RWPE1 (cell line): Measurements from ENCODE around the gene SEC31B.

Source experiments
- CTCF ChIA-PET: fragments of 350-600 bp; sonication (Branson Sonifier 250); formaldehyde crosslinking; extraction: SDS; loops from one replicate; lab custom pipeline; 2021; lab: Yijun Ruan, JAX
- POLR2A ChIA-PET: fragments of 400-600 bp; formaldehyde crosslinking; extraction: SDS; loops from one replicate; lab custom pipeline; 2020; ENCODE audit warnings: antibody characterized with exemption; ENCODE audit not compliant: low non-redundant PET; lab: Yijun Ruan, JAX
- DNase-seq: peaks from one replicate; pipeline ENCODE4 v3.0.0; 2012; ENCODE audit warnings: low spot score
- H3K27ac ChIP-seq: fragments of 450-650 bp; 2 replicates; pipeline ENCODE4 v1.5.1; 2017
- TF ChIP-seq, protein P1 (sequence below): fragments of 450-650 bp; conservative IDR thresholded peaks from 2 replicates; pipeline ENCODE4 v1.5.1; 2017; ENCODE audit warnings: low read depth, mild to moderate bottlenecking

SEC31B gene

DNA sequence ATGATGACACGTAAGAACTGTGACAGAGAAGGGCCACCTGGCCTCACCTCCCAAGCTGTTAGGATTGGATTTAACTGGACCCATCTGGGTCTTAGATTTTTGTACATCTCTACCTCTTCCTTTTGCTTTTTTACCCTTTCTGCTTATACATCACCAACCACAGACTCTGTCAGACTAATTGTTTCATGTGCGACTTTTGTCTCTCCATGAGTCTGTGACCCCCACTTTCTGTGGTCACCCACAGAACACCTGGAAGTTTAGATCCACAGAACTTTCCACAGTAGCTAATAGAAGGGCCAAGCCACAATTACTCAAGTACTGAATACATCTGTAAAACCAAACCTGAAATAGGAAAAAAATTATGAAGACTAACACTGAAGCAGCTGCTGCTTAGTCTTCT, 23.1 kb downstream of the SEC31B start:
- ChIA-PET POLR2A (interaction anchor here (0.6 kb wide), 1 partner anchor 12 kb away, joined by 4 read pairs; no protein-coding TSS in a partner anchor), CTCF (interaction anchor here (0.6 to 5.1 kb wide), 4 partner anchors 12 to 209 kb away, joined by 3 to 34 read pairs (median 12); no protein-coding TSS in a partner anchor)
- DNase-seq = no peak
- no peak overlapping the region for H3K27ac ChIP-seq
- TF ChIP-seq, protein P1, sequence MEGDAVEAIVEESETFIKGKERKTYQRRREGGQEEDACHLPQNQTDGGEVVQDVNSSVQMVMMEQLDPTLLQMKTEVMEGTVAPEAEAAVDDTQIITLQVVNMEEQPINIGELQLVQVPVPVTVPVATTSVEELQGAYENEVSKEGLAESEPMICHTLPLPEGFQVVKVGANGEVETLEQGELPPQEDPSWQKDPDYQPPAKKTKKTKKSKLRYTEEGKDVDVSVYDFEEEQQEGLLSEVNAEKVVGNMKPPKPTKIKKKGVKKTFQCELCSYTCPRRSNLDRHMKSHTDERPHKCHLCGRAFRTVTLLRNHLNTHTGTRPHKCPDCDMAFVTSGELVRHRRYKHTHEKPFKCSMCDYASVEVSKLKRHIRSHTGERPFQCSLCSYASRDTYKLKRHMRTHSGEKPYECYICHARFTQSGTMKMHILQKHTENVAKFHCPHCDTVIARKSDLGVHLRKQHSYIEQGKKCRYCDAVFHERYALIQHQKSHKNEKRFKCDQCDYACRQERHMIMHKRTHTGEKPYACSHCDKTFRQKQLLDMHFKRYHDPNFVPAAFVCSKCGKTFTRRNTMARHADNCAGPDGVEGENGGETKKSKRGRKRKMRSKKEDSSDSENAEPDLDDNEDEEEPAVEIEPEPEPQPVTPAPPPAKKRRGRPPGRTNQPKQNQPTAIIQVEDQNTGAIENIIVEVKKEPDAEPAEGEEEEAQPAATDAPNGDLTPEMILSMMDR = no peak

DNA sequence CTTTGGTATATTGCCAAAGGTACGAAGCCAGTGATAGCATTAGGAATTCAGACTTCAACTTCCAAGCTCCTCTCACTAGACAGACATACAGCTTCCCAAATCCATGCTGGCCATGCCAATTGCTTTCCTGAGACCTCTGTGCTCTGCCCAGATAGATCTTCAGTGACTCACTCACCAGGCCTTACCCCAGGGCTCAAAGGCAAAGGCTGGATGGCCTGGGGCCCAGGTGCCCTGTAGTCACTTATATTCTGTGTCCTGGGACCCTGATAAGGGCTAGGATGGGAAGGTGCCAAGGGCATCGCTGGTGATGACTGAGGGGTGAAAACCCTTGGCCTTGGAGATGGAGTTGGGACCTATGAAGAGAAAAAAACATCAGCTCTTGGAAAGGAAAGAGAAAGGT, 29.1 kb downstream of the SEC31B start:
- DNase-seq = no peak
- ChIA-PET CTCF (interaction anchor here (0.7 kb wide), 1 partner anchor 45 kb away, joined by 3 read pairs; the partner anchor contains the start of gene HIF1AN), POLR2A (interaction anchor here (0.5 kb wide), 1 partner anchor 24 kb away, joined by 4 read pairs; no protein-coding TSS in a partner anchor)
- TF ChIP-seq, protein P1 = no peak
- no peak overlapping the region for H3K27ac ChIP-seq

DNA sequence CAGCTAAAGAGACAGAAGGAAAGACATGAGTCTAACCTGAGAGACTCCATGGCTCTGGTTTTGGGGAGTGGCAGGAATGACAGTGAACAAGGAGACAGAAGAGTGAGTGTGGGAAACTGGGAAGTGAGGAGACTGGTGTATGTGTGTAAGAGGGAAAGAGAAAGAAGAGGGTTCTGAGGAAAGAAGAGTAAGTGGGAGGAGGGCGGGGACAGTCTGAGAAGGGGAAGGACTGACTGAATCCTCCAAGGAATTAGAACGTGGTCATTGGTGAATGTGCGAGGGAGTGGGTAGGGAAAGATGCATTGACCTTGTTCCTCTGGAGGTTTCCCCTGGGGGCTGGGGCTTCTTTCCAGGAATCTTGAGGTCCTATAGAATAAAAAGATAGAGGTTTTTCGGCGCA, 30.3 kb downstream of the SEC31B start:
- ChIA-PET POLR2A (no interaction called here), CTCF (interaction anchor here (1.0 kb wide), 1 partner anchor 50 kb away, joined by 6 read pairs; no protein-coding TSS in a partner anchor)
- no peak for DNase-seq
- H3K27ac ChIP-seq = no peak overlapping the region
- TF ChIP-seq, protein P1 = no peak

DNA sequence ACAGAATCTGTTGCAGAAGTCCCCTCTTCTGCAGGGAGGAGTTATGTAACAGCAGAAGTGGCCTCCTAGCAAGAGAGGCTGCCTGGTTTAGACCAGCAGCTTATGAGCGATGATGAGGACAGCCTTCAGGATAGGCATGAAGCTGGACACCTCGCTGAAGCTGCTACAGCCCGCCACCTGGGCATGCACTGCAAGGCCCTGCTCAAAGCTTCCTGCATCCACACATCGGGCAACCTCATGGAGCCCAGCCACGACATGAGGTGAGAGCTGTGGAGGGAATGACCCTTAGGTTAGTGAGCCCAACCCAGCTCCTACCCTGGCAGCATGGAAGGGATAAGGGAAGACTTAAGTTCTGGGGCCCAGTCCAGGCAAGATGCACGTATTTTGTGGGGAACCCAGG, 32.1 kb downstream of the SEC31B start:
- DNase-seq = no peak
- ChIA-PET CTCF (interaction anchor here (0.6 to 1.2 kb wide), 3 partner anchors 31 to 625 kb away, joined by 4 read pairs; partner anchors contain the start of gene HIF1AN), POLR2A (no interaction called here)
- H3K27ac ChIP-seq = no peak overlapping the region
- TF ChIP-seq, protein P1 = no peak

DNA sequence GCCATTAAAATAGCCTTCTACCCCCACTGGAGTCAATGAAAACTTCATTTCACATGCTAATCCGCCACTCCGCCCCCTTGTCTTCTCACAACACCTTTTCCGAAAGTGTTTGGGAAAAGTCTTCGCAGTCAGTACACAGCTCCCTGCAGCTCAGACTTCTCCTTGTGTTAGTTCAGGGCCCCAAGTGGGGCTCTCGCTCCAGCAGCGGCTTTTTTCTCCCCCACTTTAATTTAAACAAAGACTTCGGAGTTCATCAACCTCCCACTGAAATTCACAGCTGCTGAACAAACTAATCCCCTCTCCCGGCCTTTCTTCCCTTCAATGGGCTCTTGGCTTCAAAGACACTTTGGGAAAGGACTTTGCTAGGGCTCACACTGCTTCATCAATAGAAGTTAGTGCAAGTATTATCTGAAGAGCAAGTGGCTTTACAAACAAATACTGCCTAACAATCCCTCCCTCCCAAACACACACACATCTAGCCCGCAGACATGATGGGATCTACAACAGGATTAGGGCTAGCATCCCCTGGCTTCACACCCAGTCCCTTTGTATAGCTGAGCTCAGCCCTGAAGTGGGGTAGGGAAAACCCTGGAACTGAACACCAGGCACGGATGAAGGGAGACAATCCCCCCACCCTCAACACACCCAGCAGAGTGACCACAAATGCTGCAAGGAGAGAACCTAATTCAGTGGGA, 33.7 kb downstream of the SEC31B start:
- ChIA-PET CTCF (interaction anchor here (1.7 kb wide), 1 partner anchor 10 kb away, joined by 5 read pairs; no protein-coding TSS in a partner anchor), POLR2A (no interaction called here)
- no peak overlapping the region for H3K27ac ChIP-seq
- TF ChIP-seq, protein P1 = no peak
- no peak for DNase-seq

DNA sequence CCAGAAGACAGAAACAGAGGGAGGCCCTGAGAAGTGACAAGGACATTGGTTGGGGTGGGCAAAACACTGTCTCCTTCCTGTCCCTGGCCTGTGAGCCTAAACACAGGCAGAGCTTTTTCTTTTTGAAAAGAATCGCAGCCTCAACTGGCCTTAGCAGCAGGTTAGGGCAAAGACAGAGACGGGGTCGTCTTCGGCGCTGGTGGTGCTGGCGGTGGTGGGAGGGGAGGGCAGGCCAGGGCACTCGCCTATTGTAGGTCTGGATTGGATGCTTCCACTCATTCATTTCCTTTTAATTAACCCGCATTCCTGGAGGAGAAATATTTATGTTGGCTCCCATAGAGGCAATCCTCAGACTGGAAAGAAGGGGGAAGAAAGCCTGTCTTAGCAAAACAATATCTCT, 34.3 kb downstream of the SEC31B start:
- TF ChIP-seq, protein P1 = no peak
- POLR2A ChIA-PET = no interaction called here
- CTCF ChIA-PET = interaction anchor here (1.7 kb wide), 1 partner anchor 9 kb away, joined by 5 read pairs; no protein-coding TSS in a partner anchor
- no peak overlapping the region for H3K27ac ChIP-seq
- no peak for DNase-seq
